ENCODE results near the gene CHID1. TPM values are rescaled to one million over a fixed set of nuclear protein-coding genes. Genes with fewer than 3 reads are reported as not detected.

CHID1 gene
- total RNA-seq, 2 experiments from 2014 or later = 61.5 to 61.6 TPM

DNA sequence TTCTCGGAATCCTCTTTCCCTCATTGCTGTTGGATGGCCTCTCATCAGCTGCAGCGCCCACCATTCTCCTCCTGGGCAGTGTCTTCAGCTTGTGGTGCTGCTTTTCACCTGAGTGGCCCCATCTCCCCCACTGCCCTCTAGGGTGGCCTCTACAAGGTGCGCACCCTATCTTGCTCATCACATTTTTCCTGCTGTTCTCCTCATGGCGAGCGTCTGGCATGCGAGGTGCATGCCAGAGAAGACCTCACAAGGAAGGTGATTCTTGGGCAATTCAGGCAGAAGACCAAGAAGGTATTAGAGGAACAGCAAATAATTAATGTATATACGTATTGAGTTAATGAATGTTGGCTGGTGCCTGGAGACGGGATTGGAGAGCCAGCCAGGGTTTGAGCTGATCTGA is 18.2 kb upstream of the CHID1 start:
- Mint-ChIP-seq H3K27ac (no peak overlapping the region), H3K9me3 (no peaks in the 10 kb centered on the region), H3K36me3 (peaks cover 2% of the 10 kb centered on the region), H3K4me3 (no peak overlapping the region), H3K4me1 (ENCODE audit: low read depth) (peaks cover 51% of the 10 kb centered on the region), H3K27me3 (no peaks in the 10 kb centered on the region)
- ChIA-PET CTCF (no interaction called here), POLR2A (interaction anchor here (1.2 kb wide), 1 partner anchor 18 kb away, joined by 4 read pairs; the partner anchor contains the start of gene CHID1)
- DNase-seq = no peak
- intact Hi-C loops (cut with micrococcal nuclease) = loop anchor here (5.0 kb wide), 1 partner anchor 86 kb away; the partner anchor contains the start of genes POLR2L and TSPAN4

DNA sequence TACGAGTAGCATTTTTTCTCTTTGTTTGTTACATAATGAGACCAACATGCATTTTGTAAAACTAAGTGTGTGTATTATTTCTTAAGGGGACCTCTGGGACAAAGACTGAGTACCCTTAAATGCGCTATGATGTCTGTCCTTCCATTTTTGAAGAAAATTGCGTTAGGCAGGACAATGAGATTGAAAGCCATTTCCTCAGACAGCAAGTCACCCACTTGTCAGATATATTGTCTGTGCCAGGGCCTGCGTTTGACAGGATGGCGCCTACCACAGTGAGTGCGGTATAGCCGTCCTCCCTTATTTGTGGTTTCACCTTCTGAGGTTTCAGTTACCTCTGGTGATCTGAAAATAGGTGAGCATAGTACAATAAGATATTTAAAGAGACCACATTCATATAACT is 17.3 kb upstream of the CHID1 start:
- DNase-seq = peak; percentile 46
- intact Hi-C loops (cut with micrococcal nuclease) = loop anchor here (5.0 kb wide), 1 partner anchor 86 kb away; the partner anchor contains the start of genes POLR2L and TSPAN4
- ChIA-PET CTCF (no interaction called here), POLR2A (interaction anchor here (0.6 to 1.2 kb wide), 2 partner anchors 17 to 647 kb away, joined by 3 to 4 read pairs; partner anchors contain the start of gene CHID1)
- Mint-ChIP-seq H3K4me1 (ENCODE audit: low read depth) (peaks cover 42% of the 10 kb centered on the region), H3K27me3 (no peaks in the 10 kb centered on the region), H3K9me3 (no peaks in the 10 kb centered on the region), H3K4me3 (peak overlapping the region; percentile 8), H3K36me3 (peaks cover 2% of the 10 kb centered on the region), H3K27ac (peak overlapping the region; percentile 18)

DNA sequence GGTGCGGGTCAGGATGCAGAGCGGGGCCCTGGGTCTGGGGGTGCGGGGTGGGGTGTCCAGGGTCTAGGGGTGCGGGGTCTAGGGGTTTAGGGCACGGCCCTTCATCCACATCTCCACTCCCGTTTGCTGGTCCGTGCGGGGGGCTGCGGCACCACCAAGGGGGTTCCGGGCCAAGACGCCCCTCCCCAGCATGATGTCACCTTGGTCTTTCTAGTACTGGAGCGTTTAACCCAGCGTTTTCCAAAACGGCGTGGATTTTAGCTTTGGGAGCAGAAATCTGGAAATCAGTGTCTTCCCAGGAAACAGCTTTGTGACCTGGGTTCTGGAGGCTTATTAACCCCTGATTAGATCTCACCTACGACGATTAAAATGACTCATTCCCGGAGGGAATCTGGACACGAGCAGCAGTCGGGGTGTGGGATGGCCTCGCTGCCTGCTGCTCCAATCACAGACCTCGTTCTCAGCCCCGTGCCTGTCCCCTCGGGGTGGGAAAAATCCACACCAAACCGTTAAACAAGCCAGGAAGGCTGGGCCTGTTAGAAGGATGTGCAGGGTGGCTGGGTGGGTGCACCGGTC is 15.8 kb upstream of the CHID1 start:
- CTCF ChIA-PET = interaction anchor here (0.9 kb wide), 1 partner anchor 125 kb away, joined by 3 read pairs; no protein-coding TSS in a partner anchor
- intact Hi-C loops (cut with micrococcal nuclease) = loop anchor here (1.0 to 5.0 kb wide), 2 partner anchors 15 to 84 kb away; partner anchors contain the start of genes POLR2L and TSPAN4
- H3K4me1 Mint-ChIP-seq (ENCODE audit: low read depth) = peaks cover 36% of the 10 kb centered on the region
- H3K36me3 Mint-ChIP-seq = peaks cover 2% of the 10 kb centered on the region
- H3K9me3 Mint-ChIP-seq = no peaks in the 10 kb centered on the region
- DNase-seq = no peak
- no peaks in the 10 kb centered on the region for H3K27me3 Mint-ChIP-seq
- peak overlapping the region; percentile 75 for H3K27ac Mint-ChIP-seq
- POLR2A ChIA-PET = no interaction called here
- H3K4me3 Mint-ChIP-seq = peak overlapping the region; percentile 78

DNA sequence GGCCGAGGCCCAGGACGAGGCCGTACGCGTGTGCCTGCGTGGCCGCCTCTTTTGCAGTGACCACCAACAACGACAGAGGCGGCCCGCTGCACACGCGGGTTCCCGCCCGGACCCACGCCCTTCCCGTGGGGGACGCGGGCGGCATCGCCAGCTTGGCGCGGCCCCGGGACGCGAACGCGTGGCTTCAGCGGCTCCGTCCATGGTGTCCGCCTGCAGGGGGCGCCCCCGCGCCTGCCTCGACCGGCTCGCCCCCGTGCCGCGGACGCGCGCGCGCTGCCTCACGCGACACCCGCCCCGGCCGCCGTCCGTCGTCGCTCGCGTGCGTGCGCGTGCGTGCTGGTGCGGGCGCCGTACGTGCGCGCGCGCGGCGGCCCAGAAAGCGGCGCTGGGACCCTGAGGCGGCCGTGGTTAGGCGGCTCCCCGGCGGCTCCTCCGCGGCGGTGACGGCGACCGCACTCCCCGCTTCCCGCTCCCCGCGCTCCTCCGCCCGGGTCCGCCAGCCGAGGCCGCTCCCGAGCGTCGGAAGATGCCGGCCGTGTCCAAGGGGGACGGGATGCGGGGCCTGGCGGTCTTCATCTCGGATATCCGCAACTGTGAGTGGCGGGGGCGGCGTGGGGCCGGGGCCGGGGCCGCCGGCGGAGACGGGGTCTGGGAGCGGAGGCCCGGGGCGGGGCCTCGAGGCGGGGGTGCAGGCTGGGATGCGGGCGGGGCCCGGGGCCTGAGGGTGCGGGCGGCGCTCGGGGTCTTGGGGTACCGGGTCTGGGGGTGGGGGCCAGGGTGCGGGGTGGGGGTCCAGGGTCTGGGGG is 15.1 kb upstream of the CHID1 start, which contains the start of gene AP2A2:
AP2A2 (plus strand) TSS at position 375 of the 806 bp plus-strand sequence; CDS start at position 527, 152 bp downstream.
- Mint-ChIP-seq H3K4me3 (peak within 1 kb of the TSS; percentile 78), H3K4me1 (ENCODE audit: low read depth) (peaks cover 29% of the 10 kb centered on the region), H3K9me3 (no peaks in the 10 kb centered on the region), H3K27ac (peak within 1 kb of the TSS; percentile 75), H3K27me3 (no peaks in the 10 kb centered on the region), H3K36me3 (peaks cover 2% of the 10 kb centered on the region)
- ChIA-PET CTCF (interaction anchor here (0.7 to 1.9 kb wide), 9 partner anchors 10 to 125 kb away, joined by 3 to 16 read pairs (median 4); partner anchors contain the start of gene CHID1), POLR2A (interaction anchor here (1.2 kb wide), 1 partner anchor 14 kb away, joined by 3 read pairs; no protein-coding TSS in a partner anchor)
- peak; percentile 91 for DNase-seq
- intact Hi-C loops (cut with micrococcal nuclease) = loop anchor here (1.0 to 5.0 kb wide), 2 partner anchors 14 to 83 kb away; partner anchors contain the start of genes POLR2L and TSPAN4

DNA sequence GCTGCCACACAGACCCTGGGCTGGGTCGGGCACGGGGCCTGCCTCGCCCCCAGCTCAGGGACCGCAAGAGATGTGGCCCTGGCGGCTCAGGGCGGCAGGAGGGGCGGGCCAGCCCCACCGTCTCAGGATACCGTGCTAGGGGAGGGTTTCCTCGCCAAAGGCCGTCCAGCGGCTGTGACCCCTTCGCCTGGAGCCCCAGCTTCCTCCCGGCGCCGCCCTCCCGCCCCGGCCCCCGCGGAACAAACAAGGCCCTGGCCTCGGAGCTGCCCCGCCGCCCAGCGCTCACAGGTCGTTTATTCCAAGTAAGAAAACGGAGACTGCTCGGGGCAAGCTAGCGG is 14.5 kb upstream of the CHID1 start:
- no peak overlapping the region for H3K27ac Mint-ChIP-seq
- ChIA-PET CTCF (interaction anchor here (0.7 to 1.9 kb wide), 9 partner anchors 10 to 126 kb away, joined by 3 to 16 read pairs (median 4); partner anchors contain the start of gene CHID1), POLR2A (interaction anchor here (1.2 kb wide), 1 partner anchor 14 kb away, joined by 3 read pairs; no protein-coding TSS in a partner anchor)
- no peak overlapping the region for H3K4me3 Mint-ChIP-seq
- no peaks in the 10 kb centered on the region for H3K27me3 Mint-ChIP-seq
- H3K36me3 Mint-ChIP-seq = peaks cover 2% of the 10 kb centered on the region
- DNase-seq = peak; percentile 15
- peaks cover 29% of the 10 kb centered on the region for H3K4me1 Mint-ChIP-seq (ENCODE audit: low read depth)
- intact Hi-C loops (cut with micrococcal nuclease) = loop anchor here (5.0 kb wide), 1 partner anchor 83 kb away; the partner anchor contains the start of genes POLR2L and TSPAN4
- H3K9me3 Mint-ChIP-seq = no peaks in the 10 kb centered on the region

DNA sequence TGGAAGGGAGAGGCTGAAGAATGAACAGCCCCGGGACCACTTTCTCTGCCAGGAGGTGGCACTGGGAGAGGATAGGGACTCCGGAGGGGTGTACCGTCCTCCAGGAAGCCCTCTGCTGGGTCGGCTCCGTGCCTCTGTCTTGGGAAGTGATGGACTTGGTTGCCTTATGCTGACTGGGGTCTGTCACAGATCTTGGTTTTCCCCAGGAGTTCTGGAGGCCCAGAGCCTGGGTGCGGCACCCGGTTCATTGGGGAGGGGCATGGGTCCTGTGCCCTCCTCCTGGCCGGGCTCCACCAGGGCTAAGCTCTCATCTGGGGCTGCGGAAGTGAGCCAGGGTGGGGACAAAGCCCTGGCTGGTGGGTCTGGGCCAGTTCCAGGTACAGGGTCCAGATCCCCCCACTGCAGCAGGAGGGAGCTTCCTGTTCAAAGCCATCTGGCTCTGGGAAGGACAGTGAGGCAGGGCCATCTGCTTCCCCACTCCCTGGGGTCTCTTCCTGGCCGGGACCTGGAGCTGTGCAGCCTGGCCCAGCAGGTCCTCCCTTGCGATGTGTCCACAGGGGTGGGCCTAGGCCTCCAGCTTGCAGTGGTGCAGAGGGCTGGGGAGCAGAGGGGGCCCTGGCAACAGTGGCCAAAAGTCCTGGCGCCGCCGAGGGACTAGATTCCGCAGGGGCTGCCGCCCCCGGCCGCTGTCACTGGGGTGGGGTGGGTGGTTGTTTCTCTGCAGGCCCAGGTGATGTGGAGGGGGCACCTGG is 14.0 kb upstream of the CHID1 start:
- Mint-ChIP-seq H3K27me3 (no peaks in the 10 kb centered on the region), H3K9me3 (no peaks in the 10 kb centered on the region), H3K4me3 (no peak overlapping the region), H3K36me3 (peaks cover 2% of the 10 kb centered on the region), H3K4me1 (ENCODE audit: low read depth) (peaks cover 29% of the 10 kb centered on the region), H3K27ac (no peak overlapping the region)
- no peak for DNase-seq
- CTCF ChIA-PET = interaction anchor here (0.7 to 1.9 kb wide), 9 partner anchors 9 to 127 kb away, joined by 3 to 16 read pairs (median 4); partner anchors contain the start of gene CHID1
- POLR2A ChIA-PET = interaction anchor here (1.2 kb wide), 1 partner anchor 13 kb away, joined by 3 read pairs; no protein-coding TSS in a partner anchor
- intact Hi-C loops (cut with micrococcal nuclease) = loop anchor here (5.0 kb wide), 1 partner anchor 82 kb away; the partner anchor contains the start of genes POLR2L and TSPAN4

DNA sequence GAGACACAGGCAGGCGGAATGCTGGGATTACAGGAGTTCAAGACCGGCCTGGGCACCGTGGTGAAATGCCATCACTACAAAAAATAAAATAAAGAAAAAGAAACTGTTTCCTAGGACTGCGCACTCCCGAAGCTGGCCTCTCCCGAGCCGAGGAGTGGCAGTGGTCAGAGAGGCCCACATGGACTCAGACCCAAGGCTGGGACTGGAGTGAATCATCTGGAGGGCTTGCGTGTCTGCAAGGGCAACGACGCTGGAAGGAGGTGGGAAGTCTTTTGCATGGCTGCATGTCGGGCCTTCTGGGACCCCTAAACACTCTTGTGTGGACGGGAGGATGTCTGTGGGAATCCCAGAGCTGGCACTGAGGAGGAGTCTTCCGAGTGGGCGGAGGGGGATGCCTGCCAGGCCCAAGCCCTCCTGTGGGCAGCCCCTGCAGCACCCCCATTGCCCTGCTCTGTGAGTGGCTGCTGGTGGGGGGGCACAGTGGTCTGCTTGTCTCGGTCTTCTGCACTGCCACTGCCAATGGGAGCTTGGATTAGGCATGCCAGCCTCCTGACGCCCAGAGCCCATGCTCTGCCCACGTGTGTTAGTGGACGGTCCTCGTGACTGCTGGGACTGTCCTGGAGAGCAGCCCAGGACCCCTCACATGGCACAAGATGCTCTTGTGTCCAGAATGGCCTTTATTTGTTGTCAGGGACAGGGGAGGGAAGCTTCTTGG is 13.2 kb upstream of the CHID1 start:
- CTCF ChIA-PET = interaction anchor here (1.5 to 1.9 kb wide), 3 partner anchors 12 to 117 kb away, joined by 3 to 16 read pairs (median 3); no protein-coding TSS in a partner anchor
- intact Hi-C loops (cut with micrococcal nuclease) = no loop called here
- DNase-seq = no peak
- Mint-ChIP-seq H3K4me3 (no peak overlapping the region), H3K27me3 (no peaks in the 10 kb centered on the region), H3K36me3 (peaks cover 2% of the 10 kb centered on the region), H3K27ac (no peak overlapping the region), H3K9me3 (no peaks in the 10 kb centered on the region), H3K4me1 (ENCODE audit: low read depth) (peaks cover 25% of the 10 kb centered on the region)
- POLR2A ChIA-PET = no interaction called here

DNA sequence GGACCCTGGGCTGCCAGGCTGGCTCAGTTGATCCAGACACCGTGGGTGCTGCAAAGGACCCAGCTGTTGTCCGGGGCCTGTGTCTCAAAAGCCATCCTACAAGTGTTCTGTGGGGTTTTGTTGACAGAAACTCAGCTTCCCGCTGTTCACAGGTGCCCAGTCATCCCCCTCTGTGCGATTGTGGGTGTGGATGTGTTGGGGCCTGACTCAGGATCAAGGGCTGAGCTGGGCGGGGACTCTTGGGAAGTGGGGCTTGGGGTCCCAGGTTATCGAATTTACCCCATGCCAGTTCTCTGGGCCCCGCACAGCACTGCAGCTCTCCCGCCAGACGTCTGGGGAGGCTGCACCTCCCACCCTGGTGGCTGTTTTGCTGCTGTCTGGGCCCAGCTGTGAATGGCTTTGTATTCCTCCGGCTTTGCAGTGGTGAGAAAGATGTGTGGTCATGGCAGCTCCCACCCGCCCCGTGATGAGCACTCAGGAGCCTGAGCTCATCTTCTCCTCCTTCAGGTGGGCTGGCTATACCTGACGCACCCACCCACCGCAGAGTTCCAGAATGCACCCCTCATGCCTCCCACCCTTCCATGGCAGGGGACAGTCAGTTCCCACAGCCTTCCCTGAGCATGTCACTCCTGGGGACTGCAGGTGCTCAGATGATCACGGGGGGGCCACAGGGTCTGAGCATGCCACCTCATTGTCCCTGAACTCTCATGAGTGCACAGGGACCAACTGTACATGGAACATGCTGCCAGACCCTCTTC is 11.5 kb upstream of the CHID1 start:
- Mint-ChIP-seq H3K36me3 (no peaks in the 10 kb centered on the region), H3K27ac (no peak overlapping the region), H3K4me3 (no peak overlapping the region), H3K4me1 (ENCODE audit: low read depth) (peaks cover 9% of the 10 kb centered on the region), H3K9me3 (no peaks in the 10 kb centered on the region), H3K27me3 (no peaks in the 10 kb centered on the region)
- ChIA-PET POLR2A (no interaction called here), CTCF (no interaction called here)
- no peak for DNase-seq
- intact Hi-C loops (cut with micrococcal nuclease) = no loop called here

DNA sequence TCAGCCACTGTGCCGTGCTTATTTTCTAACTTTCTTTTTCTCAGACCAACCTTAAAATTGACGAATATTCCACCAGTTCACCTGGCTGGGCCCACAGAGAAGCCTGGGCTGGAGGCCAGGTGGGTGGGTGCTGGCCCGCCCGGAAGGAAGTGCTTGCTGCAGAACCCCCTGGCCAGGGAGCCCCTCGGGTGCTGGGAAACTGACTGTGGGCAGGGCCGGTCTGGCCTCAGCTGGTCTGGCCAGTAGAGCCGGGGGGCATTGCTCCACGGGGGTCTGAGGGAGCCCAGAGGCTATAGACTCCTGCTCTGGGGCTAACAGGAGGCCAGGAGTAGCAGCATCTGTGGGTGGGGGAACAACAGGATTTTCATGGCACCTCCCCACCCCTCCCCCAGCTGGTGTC is 6.8 kb upstream of the CHID1 start:
- Mint-ChIP-seq H3K4me3 (no peak overlapping the region), H3K27ac (no peak overlapping the region), H3K36me3 (no peaks in the 10 kb centered on the region), H3K4me1 (ENCODE audit: low read depth) (no peaks in the 10 kb centered on the region), H3K27me3 (no peaks in the 10 kb centered on the region), H3K9me3 (no peaks in the 10 kb centered on the region)
- intact Hi-C loops (cut with micrococcal nuclease) = no loop called here
- POLR2A ChIA-PET = no interaction called here
- CTCF ChIA-PET = no interaction called here
- no peak for DNase-seq

DNA sequence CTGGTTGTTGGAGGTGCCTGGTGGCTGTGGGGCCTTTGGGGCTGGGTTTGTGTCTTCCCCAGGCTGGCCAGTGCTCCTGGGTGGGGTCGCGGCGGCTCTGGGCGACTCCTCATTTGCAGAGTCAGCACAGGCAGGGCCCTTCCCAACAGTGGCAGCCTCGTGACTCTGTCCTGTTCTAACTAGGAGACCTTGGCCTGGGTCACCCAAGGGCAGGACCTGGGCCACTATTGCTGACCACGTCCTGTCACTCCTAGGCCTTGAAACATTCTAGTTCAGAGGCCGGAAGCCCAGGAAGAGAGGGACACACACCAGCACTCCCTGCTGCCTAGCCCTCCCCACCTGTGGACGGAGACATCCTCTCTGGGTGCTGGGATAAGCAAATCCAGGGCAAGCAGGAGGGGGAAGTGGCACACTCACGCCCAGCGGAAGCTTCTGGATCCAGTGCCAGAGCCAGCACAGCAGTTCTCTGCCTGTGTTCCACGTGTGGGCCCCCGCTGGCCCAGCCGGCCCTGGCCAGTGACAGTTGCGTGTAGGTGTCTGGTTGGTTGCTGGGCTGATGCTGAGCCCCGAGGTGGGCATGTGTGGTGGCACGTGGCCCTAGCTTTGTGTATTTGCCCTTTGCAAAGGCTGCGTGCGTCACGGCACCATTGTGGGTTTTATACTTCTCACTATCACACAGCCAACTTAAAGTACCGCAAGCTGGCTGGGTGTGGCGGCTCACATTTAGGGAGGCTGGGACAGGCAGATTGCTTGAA is 4.3 kb upstream of the CHID1 start:
- POLR2A ChIA-PET = no interaction called here
- no peak for DNase-seq
- H3K9me3 Mint-ChIP-seq = no peaks in the 10 kb centered on the region
- H3K27ac Mint-ChIP-seq = no peak overlapping the region
- CTCF ChIA-PET = interaction anchor here (1.1 kb wide), 1 partner anchor 10 kb away, joined by 5 read pairs; the partner anchor contains the start of gene AP2A2
- intact Hi-C loops (cut with micrococcal nuclease) = no loop called here
- H3K27me3 Mint-ChIP-seq = no peaks in the 10 kb centered on the region
- no peaks in the 10 kb centered on the region for H3K36me3 Mint-ChIP-seq
- H3K4me1 Mint-ChIP-seq (ENCODE audit: low read depth) = peaks cover 4% of the 10 kb centered on the region
- no peak overlapping the region for H3K4me3 Mint-ChIP-seq

All from activated CD4-positive, alpha-beta memory T cell treated with anti-CD3 and anti-CD28 coated beads for 36 hours (primary cell).